BLaER1 (cell line): ENCODE results near the gene COMMD3.

Experiments
- H3K27ac ChIP-seq: shearing (Covaris generic); formaldehyde crosslinking; 2 replicates; pipeline ENCODE4 v1.8.1; 2022
- H3K27me3 ChIP-seq: shearing (Covaris generic); formaldehyde crosslinking; 2 replicates; pipeline ENCODE4 v1.8.1; 2022
- H3K36me3 ChIP-seq: shearing (Covaris generic); formaldehyde crosslinking; 2 replicates; pipeline ENCODE4 v1.8.1; 2022
- H3K4me1 ChIP-seq: shearing (Covaris generic); formaldehyde crosslinking; 2 replicates; pipeline ENCODE4 v1.8.1; 2022
- H3K4me2 ChIP-seq: shearing (Covaris generic); formaldehyde crosslinking; 2 replicates; pipeline ENCODE4 v1.8.1; 2022
- H3K4me3 ChIP-seq: shearing (Covaris generic); formaldehyde crosslinking; 2 replicates; pipeline ENCODE4 v1.8.1; 2022
- H3K9ac ChIP-seq: shearing (Covaris generic); formaldehyde crosslinking; 2 replicates; pipeline ENCODE4 v1.8.1; 2022
- H3K9me3 ChIP-seq: shearing (Covaris generic); formaldehyde crosslinking; 2 replicates; pipeline ENCODE4 v1.8.1; 2022
- H4K20me1 ChIP-seq: shearing (Covaris generic); formaldehyde crosslinking; 2 replicates; pipeline ENCODE4 v1.8.1; 2022
- Cebpa-rat ChIP-seq: shearing (Covaris generic); IDR thresholded peaks from 2 replicates; pipeline ENCODE4 v1.8.1; 2022

The COMMD3 gene

GRCh38 chr10:22319547-22319979 lies 3.4 kb downstream of the COMMD3 start:
- no peak for TF ChIP-seq Cebpa-rat
- H3K27ac ChIP-seq, result peak overlapping the region; percentile 95
- peak overlapping the region; percentile 71 for H3K4me3 ChIP-seq
- H3K9ac ChIP-seq, result peak overlapping the region; percentile 91
- H3K4me2 ChIP-seq, result peak overlapping the region; percentile 55
- H3K36me3 ChIP-seq, result no peaks in the 10 kb centered on the region; the same call in 1 of the 2 replicates
- H4K20me1 ChIP-seq, result peaks cover 83% of the 10 kb centered on the region
- no peaks in the 10 kb centered on the region for H3K4me1 ChIP-seq
- H3K27me3 ChIP-seq, result peaks cover 96% of the 10 kb centered on the region
- no peaks in the 10 kb centered on the region for H3K9me3 ChIP-seq

- H3K9ac ChIP-seq, result peak overlapping the region; percentile 91
- peaks cover 83% of the 10 kb centered on the region for H4K20me1 ChIP-seq
- H3K4me2 ChIP-seq, result peak overlapping the region; percentile 55
- TF ChIP-seq Cebpa-rat, result no peak
- no peaks in the 10 kb centered on the region for H3K4me1 ChIP-seq
- H3K4me3 ChIP-seq, result peak overlapping the region; percentile 71
- no peaks in the 10 kb centered on the region for H3K9me3 ChIP-seq
- no peaks in the 10 kb centered on the region; the same call in 1 of the 2 replicates for H3K36me3 ChIP-seq
- peaks cover 96% of the 10 kb centered on the region for H3K27me3 ChIP-seq
- peak overlapping the region; percentile 95 for H3K27ac ChIP-seq
These were observed 3.9 kb downstream of the COMMD3 start for GRCh38 chr10:22319980-22320558.

GRCh38 chr10:22320591-22321155 lies 4.5 kb downstream of the COMMD3 start, which contains the start of gene BMI1:
BMI1 (plus strand) TSS chr10:22321099; CDS start chr10:22326450, 5,351 bp downstream.
- no peak for TF ChIP-seq Cebpa-rat
- Histone ChIP-seq H3K27ac (peak within 1 kb of the TSS; percentile 96), H3K4me2 (peak within 1 kb of the TSS; percentile 67), H3K9ac (peak within 1 kb of the TSS; percentile 97), H3K4me1 (no peaks in the 10 kb centered on the region), H3K27me3 (peaks cover 95% of the 10 kb centered on the region), H3K4me3 (peak within 1 kb of the TSS; percentile 75), H3K9me3 (no peaks in the 10 kb centered on the region), H4K20me1 (peaks cover 81% of the 10 kb centered on the region), H3K36me3 (no peaks in the 10 kb centered on the region; the same call in 1 of the 2 replicates)

- peak overlapping the region; percentile 97 for H3K9ac ChIP-seq
- peaks cover 95% of the 10 kb centered on the region for H3K27me3 ChIP-seq
- H3K9me3 ChIP-seq, result no peaks in the 10 kb centered on the region
- H3K4me3 ChIP-seq, result peak overlapping the region; percentile 75
- H4K20me1 ChIP-seq, result peaks cover 81% of the 10 kb centered on the region
- TF ChIP-seq Cebpa-rat, result no peak
- no peaks in the 10 kb centered on the region for H3K4me1 ChIP-seq
- H3K4me2 ChIP-seq, result peak overlapping the region; percentile 67
- H3K36me3 ChIP-seq, result no peaks in the 10 kb centered on the region; the same call in 1 of the 2 replicates
- peak overlapping the region; percentile 96 for H3K27ac ChIP-seq
These were observed 5.2 kb downstream of the COMMD3 start for GRCh38 chr10:22321156-22321923.

- peak overlapping the region; percentile 96 for H3K27ac ChIP-seq
- TF ChIP-seq Cebpa-rat, result no peak
- H3K9me3 ChIP-seq, result no peaks in the 10 kb centered on the region
- H3K4me2 ChIP-seq, result peak overlapping the region; percentile 55
- H4K20me1 ChIP-seq, result peaks cover 79% of the 10 kb centered on the region
- no peaks in the 10 kb centered on the region for H3K4me1 ChIP-seq
- peak overlapping the region; percentile 97 for H3K9ac ChIP-seq
- peaks cover 95% of the 10 kb centered on the region for H3K27me3 ChIP-seq
- no peaks in the 10 kb centered on the region; the same call in 1 of the 2 replicates for H3K36me3 ChIP-seq
- peak overlapping the region; percentile 75 for H3K4me3 ChIP-seq
These were observed 5.9 kb downstream of the COMMD3 start for GRCh38 chr10:22321924-22322640.

GRCh38 chr10:22322641-22323160 lies 6.5 kb downstream of the COMMD3 start:
- Histone ChIP-seq H3K9me3 (no peaks in the 10 kb centered on the region), H3K36me3 (no peaks in the 10 kb centered on the region; the same call in 1 of the 2 replicates), H3K9ac (peak overlapping the region; percentile 97), H3K4me2 (peak overlapping the region; percentile 55), H3K4me3 (peak overlapping the region; percentile 75), H3K27me3 (peaks cover 95% of the 10 kb centered on the region), H4K20me1 (peaks cover 75% of the 10 kb centered on the region), H3K4me1 (no peaks in the 10 kb centered on the region), H3K27ac (peak overlapping the region; percentile 96)
- no peak for TF ChIP-seq Cebpa-rat

GRCh38 chr10:22323538-22324305 lies 7.5 kb downstream of the COMMD3 start:
- Histone ChIP-seq H3K36me3 (no peaks in the 10 kb centered on the region; the same call in 1 of the 2 replicates), H3K4me1 (no peaks in the 10 kb centered on the region), H4K20me1 (peaks cover 65% of the 10 kb centered on the region), H3K27ac (peak overlapping the region; percentile 96), H3K27me3 (peaks cover 88% of the 10 kb centered on the region), H3K4me2 (peak overlapping the region; percentile 55), H3K9ac (peak overlapping the region; percentile 97), H3K9me3 (no peaks in the 10 kb centered on the region), H3K4me3 (peak overlapping the region; percentile 75)
- no peak for TF ChIP-seq Cebpa-rat

- peaks cover 60% of the 10 kb centered on the region for H4K20me1 ChIP-seq
- H3K4me3 ChIP-seq, result peak overlapping the region; percentile 75
- H3K27me3 ChIP-seq, result peaks cover 87% of the 10 kb centered on the region
- peak overlapping the region; percentile 97 for H3K9ac ChIP-seq
- no peaks in the 10 kb centered on the region for H3K9me3 ChIP-seq
- H3K27ac ChIP-seq, result peak overlapping the region; percentile 96
- H3K4me2 ChIP-seq, result peak overlapping the region; percentile 55
- no peak for TF ChIP-seq Cebpa-rat
- no peaks in the 10 kb centered on the region for H3K4me1 ChIP-seq
- H3K36me3 ChIP-seq, result peaks cover 4% of the 10 kb centered on the region; the same call in 1 of the 2 replicates
These were observed 8.2 kb downstream of the COMMD3 start for GRCh38 chr10:22324413-22324812.
